Mesothelial cell of epicardium (in vitro differentiated cells): ENCODE measurements around the gene NETO1. TPM values are rescaled to one million over a fixed set of nuclear protein-coding genes. Genes with fewer than 3 reads are reported as not detected.

Experiments used
- DNase-seq, 2 experiments: peaks; one replicate each; pipeline ENCODE4 v3.0.0; 2021; ENCODE audit warnings: low spot score in 2 of 2; ENCODE audit not compliant: unreplicated experiment in 2 of 2
- H3K27ac Mint-ChIP-seq: 2 replicates; pipeline ENCODE4 v1.8.0; 2021; ENCODE audit warnings: mixed read lengths
- H3K27me3 Mint-ChIP-seq: 2 replicates; pipeline ENCODE4 v1.8.0; 2021; ENCODE audit warnings: low read depth, mixed read lengths
- H3K36me3 Mint-ChIP-seq: 2 replicates; pipeline ENCODE4 v1.8.0; 2021; ENCODE audit warnings: mixed read lengths
- H3K4me1 Mint-ChIP-seq: 2 replicates; pipeline ENCODE4 v1.8.0; 2021; ENCODE audit warnings: mixed read lengths
- H3K4me3 Mint-ChIP-seq: 2 replicates; pipeline ENCODE4 v1.8.0; 2021; ENCODE audit warnings: mild to moderate bottlenecking, moderate library complexity, mixed read lengths
- H3K9me3 Mint-ChIP-seq: 2 replicates; pipeline ENCODE4 v1.8.0; 2021; ENCODE audit warnings: mixed read lengths
- total RNA-seq: library from RNA; stranded (reverse); gene quantifications from 3 replicates; pipeline ENCODE4 v1.2.1, GENCODE V29; 2021
- TF ChIP-seq, protein P1 (sequence below): fragments of 200-600 bp; sonication (generic); IDR thresholded peaks from one replicate; pipeline ENCODE4 v1.5.0; 2021; ENCODE audit warnings: antibody characterized with exemption; ENCODE audit not compliant: unreplicated experiment

Gene NETO1
- total RNA-seq, 1 donor from 2014 or later, result not detected

DNA sequence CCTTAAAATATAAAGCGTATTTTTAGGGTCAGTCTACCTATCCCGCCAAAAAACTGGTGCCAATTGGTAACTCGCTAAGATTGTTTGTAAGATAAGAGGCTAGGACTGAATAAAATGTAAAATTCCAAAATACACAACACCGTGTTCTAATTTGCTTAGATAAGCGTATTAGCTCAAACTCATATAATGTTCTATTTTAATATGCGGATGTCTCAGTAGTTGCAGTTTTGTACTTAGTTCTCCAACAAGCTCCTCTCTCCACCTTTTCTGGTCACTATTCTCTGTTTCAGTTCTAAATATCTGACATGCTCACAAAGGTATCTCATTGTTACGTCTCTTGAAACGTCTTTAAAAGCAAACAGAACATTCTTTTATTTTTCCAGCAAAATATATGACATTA lies 24.0 kb downstream of the NETO1 start:
- TF ChIP-seq, protein P1, sequence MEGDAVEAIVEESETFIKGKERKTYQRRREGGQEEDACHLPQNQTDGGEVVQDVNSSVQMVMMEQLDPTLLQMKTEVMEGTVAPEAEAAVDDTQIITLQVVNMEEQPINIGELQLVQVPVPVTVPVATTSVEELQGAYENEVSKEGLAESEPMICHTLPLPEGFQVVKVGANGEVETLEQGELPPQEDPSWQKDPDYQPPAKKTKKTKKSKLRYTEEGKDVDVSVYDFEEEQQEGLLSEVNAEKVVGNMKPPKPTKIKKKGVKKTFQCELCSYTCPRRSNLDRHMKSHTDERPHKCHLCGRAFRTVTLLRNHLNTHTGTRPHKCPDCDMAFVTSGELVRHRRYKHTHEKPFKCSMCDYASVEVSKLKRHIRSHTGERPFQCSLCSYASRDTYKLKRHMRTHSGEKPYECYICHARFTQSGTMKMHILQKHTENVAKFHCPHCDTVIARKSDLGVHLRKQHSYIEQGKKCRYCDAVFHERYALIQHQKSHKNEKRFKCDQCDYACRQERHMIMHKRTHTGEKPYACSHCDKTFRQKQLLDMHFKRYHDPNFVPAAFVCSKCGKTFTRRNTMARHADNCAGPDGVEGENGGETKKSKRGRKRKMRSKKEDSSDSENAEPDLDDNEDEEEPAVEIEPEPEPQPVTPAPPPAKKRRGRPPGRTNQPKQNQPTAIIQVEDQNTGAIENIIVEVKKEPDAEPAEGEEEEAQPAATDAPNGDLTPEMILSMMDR, result no peak
- no peaks in the 10 kb centered on the region for H3K4me1 Mint-ChIP-seq
- no peaks in the 10 kb centered on the region for H3K36me3 Mint-ChIP-seq
- H3K4me3 Mint-ChIP-seq, result no peak overlapping the region
- H3K9me3 Mint-ChIP-seq, result peaks cover 5% of the 10 kb centered on the region
- no peak for DNase-seq
- H3K27me3 Mint-ChIP-seq, result peaks cover 18% of the 10 kb centered on the region
- H3K27ac Mint-ChIP-seq, result no peak overlapping the region

DNA sequence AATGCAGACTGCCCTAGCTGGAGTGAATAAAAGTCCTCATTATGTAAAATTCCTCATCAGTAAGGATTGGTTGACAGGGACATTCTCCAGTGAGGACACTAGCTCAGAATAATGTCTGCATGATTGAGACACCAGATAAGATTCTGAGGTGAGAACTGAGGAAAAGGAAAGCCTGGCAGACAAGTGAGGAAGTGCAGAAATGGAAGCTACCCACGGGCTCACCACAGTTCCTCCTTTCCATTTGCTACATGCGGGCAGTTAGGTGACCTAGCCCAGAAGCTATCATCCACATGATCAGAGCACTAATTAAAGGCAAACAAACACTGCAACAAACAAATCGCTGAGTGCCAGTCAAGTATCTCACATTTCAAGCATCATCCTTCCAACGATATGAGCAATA lies 27.7 kb downstream of the NETO1 start:
- no peaks in the 10 kb centered on the region for H3K9me3 Mint-ChIP-seq
- no peaks in the 10 kb centered on the region for H3K4me1 Mint-ChIP-seq
- TF ChIP-seq, protein P1, result no peak
- no peaks in the 10 kb centered on the region for H3K36me3 Mint-ChIP-seq
- no peak overlapping the region for H3K27ac Mint-ChIP-seq
- H3K4me3 Mint-ChIP-seq, result no peak overlapping the region
- DNase-seq, result no peak
- H3K27me3 Mint-ChIP-seq, result peaks cover 25% of the 10 kb centered on the region

DNA sequence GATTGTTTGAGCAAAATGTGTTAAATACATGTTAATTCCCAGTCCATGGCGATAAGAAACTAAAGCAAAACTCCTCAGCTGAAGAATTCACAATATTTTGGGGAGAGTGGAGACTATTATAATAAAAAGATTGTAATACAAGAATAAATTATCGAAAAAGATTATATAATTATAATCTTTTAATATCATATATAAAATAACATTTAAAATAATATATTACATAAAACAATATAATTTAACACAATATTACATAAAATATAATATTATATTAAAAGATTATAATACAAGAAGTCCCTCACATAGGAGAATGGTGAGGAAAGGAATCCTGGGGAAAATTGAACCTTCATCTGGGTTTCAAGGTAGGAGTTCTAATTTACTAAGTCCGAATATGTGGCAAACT lies 33.1 kb downstream of the NETO1 start:
- Mint-ChIP-seq H3K36me3 (no peaks in the 10 kb centered on the region), H3K4me3 (no peak overlapping the region), H3K9me3 (no peaks in the 10 kb centered on the region), H3K27me3 (peaks cover 22% of the 10 kb centered on the region), H3K4me1 (no peaks in the 10 kb centered on the region), H3K27ac (no peak overlapping the region)
- TF ChIP-seq, protein P1, result no peak
- no peak for DNase-seq

DNA sequence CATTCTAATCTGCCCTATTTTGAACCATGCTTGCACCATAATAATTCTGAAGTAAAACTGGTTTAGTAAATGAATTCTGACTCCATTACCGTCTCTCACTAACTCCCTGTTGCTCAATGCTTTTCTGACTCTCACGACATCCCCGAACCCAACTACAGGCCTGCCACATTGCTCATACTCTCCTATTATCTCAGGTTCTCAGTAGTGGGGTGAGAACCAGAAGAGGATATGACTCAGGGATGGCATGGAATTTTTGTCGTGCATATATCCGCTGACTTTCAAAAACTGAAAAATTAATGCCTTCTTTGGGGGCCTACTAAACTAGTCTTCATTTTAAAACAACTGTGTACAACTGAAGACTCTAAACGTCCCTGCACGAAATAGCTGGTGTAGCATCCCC lies 34.3 kb downstream of the NETO1 start:
- no peak overlapping the region for H3K27ac Mint-ChIP-seq
- no peaks in the 10 kb centered on the region for H3K9me3 Mint-ChIP-seq
- no peaks in the 10 kb centered on the region for H3K36me3 Mint-ChIP-seq
- no peak for DNase-seq
- TF ChIP-seq, protein P1, result no peak
- H3K4me1 Mint-ChIP-seq, result no peaks in the 10 kb centered on the region
- H3K4me3 Mint-ChIP-seq, result no peak overlapping the region
- peaks cover 18% of the 10 kb centered on the region for H3K27me3 Mint-ChIP-seq

DNA sequence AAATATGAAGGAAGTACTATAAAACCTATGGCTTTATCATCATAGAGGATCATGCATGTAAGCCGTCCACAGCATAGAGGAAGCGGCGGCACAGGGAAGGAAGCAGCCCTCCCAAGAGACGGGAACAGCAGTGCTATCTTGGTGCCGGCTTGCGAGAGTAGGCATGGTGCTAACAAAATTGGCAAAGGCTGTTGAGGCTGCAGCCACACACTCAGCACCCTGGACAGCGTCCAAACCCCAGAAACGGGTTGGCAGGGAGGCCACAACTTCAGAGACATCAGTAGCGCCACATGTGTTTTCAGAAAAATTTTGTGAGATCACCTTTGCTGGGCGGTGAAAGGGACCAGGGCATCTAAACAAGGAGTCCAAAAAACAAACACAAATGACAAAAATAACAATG lies 37.7 kb downstream of the NETO1 start:
- Mint-ChIP-seq H3K4me1 (no peaks in the 10 kb centered on the region), H3K27me3 (peaks cover 12% of the 10 kb centered on the region), H3K9me3 (no peaks in the 10 kb centered on the region), H3K4me3 (no peak overlapping the region), H3K36me3 (no peaks in the 10 kb centered on the region), H3K27ac (no peak overlapping the region)
- DNase-seq, result peak in 1 of 2 experiments; percentile 68
- TF ChIP-seq, protein P1, result no peak

DNA sequence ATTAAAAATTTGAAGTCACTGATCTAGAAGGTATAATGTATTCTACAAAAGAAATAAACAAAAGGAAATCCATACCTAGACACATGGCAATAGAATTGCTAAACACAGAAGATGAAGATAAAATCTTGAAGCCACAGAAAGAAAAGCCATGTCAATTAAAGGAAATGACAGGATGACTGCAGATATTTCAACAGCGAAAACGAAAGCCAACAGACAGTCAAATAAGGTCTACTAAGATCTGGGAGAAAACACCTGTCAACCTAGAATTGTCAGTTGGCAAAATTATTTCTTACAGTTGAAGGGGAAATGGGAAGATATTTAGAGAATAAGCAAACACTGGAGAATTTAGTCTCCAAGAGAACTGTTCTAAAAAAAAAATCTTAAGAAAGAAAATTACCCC lies 39.2 kb downstream of the NETO1 start:
- H3K9me3 Mint-ChIP-seq, result no peaks in the 10 kb centered on the region
- H3K4me1 Mint-ChIP-seq, result no peaks in the 10 kb centered on the region
- H3K36me3 Mint-ChIP-seq, result no peaks in the 10 kb centered on the region
- H3K27me3 Mint-ChIP-seq, result peaks cover 15% of the 10 kb centered on the region
- TF ChIP-seq, protein P1, result no peak
- DNase-seq, result no peak
- no peak overlapping the region for H3K4me3 Mint-ChIP-seq
- no peak overlapping the region for H3K27ac Mint-ChIP-seq
